GM19372 (cell line): Measurements from ENCODE around the gene MAL.

Source experiments
- ATAC-seq: cut with Tn5 transposase; IDR thresholded peaks from one replicate; pipeline ENCODE4 v1.9.1; 2021; ENCODE audit warnings: mild to moderate bottlenecking, low read depth, moderate library complexity; ENCODE audit not compliant: unreplicated experiment

Gene MAL

DNA sequence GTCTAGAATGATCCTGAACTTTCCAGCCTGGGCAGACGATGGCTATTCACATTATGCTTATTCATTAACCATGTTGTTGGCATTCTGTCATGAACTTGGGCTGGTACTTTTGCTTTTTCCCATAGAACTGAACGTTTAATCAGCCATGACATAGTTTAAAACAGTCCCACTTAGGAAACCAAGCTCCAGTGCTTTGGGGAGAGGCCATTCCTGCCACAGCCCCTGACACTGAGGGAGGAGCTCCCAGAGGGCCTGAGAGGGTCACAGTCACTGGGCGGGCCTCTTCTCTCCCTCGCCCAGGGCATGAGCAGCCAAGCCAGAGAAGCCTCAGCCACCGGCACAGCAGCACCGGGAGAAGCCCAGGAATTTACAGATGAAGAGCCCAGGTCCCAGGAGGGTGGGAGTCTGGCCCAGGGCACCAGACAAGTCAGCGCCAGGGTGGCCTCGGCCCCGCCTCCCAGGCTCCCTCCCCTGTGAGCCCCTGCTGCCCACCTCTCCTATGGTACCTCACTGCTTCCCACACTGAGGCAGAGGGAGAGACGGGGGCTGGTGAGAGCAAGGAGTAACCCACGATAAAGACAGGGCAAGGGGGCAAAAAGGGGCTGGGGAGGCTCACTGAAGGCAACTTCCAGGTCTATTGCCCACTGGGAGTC lies 33.6 kb downstream of the MAL start:
- ATAC-seq, result no peak

DNA sequence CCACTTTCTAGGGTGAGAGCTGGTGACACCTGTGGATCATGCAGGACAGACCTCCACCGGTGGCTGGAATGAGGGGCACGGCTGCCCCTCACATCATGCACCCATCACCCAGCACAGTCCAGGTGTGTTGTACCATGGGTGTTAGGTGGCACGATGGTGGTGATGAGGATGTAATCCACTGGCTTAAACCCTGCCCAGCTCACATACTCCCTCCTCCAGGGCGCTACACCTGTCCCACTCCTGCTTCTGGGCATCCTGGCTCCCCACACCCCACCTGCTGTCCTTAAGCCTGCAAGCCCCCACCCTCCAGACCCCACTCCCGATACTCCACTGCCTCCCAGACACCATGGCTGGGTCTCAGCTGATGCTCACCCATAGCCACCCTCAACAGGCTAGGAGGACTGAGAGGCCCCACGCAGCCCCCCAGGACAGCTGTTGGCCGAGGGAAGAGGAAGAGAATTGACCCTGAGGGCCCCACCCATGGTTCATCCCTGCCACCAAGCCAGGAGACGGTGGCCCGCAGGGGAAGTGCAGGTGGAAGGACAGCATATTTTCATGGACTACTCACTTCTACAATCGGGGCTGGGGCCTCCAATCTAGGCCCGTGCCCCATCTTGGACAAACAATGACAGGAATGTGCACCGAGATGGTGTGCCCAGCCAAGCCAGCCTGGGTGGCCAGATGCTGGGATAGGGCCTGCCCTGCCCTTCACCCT lies 34.3 kb downstream of the MAL start:
- ATAC-seq, result no peak

- ATAC-seq, result no peak
Observed at GRCh38 chr2:95060446-95061118, 35.1 kb downstream of the MAL start.

- no peak for ATAC-seq
Observed at GRCh38 chr2:95061119-95061512, 35.6 kb downstream of the MAL start.

GRCh38 chr2:95061601-95062183 lies 36.2 kb downstream of the MAL start:
- ATAC-seq, result no peak

- ATAC-seq, result no peak
Observed at GRCh38 chr2:95062242-95063085, 37.0 kb downstream of the MAL start.

DNA sequence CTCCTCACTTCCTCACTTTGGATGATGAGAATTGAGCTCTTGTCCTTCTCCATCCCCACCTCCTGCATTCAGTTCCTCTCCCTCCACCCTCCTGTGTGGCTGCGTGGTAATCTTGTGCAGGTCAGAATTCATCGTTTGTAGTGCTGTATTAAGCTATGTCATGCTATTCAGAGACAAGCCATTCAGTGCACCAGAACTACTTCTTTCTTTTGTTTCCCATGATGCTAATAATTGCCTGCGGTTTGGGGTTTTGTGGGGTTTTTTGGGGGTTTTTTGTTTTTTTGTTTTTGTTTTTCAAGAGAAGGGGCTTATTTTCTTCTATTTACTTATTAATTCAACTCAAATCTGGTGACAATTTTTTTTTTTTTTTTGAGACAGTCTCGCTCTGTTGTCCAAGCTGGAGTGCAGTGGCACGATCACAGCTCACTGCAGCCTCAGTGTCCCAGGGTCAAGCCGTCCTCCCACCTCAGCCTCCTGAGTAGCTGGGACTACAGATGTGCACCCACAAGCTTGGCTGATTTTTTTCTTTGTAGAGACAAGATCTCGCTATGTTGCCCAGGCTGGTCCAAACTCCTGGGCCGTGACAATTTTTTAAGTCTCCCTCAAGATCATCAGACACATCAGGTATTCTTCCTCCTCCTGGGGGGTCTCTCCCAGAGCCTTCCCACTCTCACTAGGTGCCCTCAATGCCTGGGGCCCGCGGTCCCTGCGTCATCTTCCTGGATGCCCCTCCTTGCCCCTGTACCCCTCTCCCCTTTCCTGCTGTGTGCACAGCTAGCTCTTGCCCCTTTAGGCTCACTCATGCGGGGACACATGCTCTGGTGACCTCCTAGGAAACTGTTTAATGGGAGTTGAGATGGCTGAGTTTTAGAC lies 37.8 kb downstream of the MAL start:
- peak; percentile 82 for ATAC-seq

DNA sequence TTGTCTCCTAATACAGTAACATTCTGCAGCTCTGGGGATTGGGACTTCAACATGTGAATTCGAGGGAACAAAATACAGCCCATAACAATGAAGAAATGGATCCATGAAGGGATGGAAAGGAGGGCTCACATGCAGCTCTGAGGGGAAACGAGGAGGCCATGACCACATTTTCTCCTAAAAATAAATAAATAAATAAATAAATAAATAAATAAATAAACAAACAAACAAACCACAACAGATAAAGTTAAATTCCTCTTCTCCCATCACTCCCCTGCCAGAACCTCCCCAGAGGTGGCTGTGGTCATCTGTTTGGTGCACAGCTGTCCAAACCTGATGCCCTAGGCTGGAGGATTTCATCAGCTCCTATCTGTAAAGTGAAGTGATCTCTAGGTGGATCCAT lies 42.7 kb downstream of the MAL start:
- no peak for ATAC-seq

- ATAC-seq, result no peak
Observed at GRCh38 chr2:95069465-95069864, 44.0 kb downstream of the MAL start.

DNA sequence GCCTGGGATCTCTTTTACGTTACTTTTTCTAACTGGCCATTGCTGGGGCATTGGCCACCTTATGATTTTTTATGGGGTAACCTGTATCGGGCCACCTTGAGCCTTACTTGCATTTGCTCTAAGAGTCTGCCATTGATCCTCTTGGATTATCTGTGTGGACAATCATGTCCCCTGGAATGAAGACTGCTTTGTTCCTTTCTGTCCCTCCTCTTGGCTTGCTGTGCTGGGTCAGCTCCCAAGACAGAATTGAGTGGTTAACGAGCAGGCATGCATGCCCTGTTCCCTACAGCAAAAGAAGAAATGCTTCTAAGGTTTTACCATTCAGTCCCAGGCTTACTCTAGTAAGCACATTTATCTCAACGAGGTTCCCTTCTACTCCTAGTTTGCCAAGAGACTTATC lies 46.3 kb downstream of the MAL start:
- no peak for ATAC-seq

DNA sequence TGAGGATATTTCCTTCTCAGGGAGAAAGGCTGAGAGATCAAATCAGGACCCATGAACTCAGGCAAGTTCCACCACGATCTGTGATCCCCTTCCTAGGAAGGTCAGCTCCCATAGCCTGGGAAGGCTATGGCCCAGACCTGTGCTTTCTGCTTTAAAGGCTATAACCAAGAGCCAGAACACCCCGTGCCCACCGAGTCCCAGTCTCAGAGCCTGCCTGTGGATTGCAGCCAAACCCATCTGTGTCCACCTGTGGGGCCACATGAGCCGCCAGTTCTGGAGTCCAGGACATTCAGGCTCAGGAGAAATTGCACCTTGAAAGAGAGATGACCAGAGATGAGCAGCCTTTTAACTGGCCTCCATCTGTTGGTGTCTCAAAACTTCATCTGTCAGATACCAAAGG lies 46.9 kb downstream of the MAL start:
- no peak for ATAC-seq

GRCh38 chr2:95073856-95074662 lies 48.6 kb downstream of the MAL start:
- no peak for ATAC-seq

DNA sequence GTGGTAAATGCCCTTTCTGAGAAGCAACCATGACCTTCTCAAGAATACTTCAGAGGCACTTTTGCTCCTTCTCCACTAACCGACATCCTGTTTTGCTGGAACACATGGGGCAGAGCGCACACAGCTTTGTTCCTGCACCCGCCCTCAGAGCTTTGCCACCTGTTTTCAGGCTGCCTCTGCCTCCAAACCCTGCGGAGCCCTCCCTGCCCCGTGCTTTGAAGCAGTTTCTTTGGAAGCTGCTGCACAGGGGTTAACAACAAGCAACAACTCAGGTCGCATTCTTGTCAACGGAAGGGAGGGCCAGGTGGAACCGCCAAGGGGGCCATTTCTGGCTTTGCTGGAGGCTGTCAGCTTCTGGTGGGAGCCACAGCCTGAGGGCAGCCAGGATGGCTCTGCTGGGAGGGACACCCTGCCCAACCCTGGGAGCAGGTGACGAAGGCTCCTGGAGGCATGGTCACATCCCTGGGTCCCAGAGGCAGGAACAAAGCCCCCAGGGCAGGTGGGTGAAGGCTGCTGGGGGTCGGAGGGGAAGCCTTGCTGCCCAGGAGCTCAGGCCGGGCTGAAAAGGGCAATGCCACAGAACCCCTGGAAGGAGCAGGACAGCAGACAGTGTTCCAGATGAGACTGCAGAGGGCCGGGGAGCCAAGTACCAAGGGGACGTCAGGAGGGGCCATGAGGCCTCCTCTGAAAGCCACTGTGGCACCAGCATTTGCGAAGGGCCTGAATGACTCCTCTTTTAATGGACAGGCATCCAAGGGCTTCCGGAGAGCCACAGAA lies 49.3 kb downstream of the MAL start:
- ATAC-seq, result no peak

DNA sequence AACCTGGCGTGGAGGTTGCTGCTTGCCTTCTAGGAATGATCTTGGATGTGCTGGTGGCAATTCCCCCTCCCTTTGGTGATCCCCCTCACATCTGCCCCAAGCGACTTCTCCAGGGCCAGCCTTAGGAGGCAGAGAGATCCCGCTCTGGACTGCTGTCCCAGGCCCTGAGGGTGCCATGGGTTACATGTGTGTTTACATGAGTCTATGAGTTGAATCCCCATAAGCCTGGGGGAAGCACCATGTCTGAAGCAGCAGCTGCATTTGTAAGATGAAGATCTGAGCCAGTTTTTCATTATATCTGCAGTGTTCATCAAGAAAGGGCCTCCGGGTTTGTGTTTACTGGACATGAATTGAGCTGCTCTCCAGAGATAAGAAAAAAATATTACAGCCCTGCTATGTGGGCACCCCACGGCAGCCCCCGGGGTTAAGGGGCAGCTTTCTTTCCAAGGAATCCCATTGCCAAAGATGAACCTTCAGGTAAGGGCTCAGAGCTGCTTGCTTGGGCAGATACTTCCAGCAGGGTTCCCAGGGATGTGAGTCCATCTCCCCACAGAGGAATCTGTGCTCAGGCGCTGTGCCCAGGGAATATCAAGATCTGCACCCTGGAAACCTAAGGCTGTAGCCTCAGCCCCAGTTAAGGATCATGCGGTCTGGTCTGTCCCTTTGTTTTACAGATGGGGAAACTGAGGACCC lies 50.1 kb downstream of the MAL start:
- no peak for ATAC-seq

- peak; percentile 80 for ATAC-seq
Observed at GRCh38 chr2:95076705-95077529, 51.4 kb downstream of the MAL start.

DNA sequence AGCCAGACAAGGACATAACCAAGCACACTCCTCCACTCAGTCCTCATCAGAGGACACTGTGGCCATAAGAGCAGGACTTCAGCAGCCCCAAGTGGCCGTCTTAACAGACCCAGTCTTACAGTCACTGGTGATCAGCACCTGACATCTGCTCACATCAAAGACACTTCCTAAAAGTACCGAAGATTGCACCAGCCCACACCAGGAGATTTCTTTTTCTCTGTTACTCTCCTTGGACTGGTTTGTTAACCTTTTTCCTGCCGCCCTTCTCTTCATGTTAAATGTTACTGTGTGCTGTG lies 52.0 kb downstream of the MAL start:
- no peak for ATAC-seq
